SK-N-SH treated with all-trans-retinoic acid at 6 μM for 48 hours (cell line): ENCODE measurements around the gene AHCYL2.

ENCODE experiments used
- ATAC-seq: fragments of 200-7000 bp; cut with Tn5 transposase; 3 replicates; pipeline ENCODE4 v1.9.1; 2020; ENCODE audit warnings: mild to moderate bottlenecking, moderate library complexity
- ARNTL ChIP-seq: fragments of 450-650 bp; formaldehyde crosslinking; IDR thresholded peaks from 2 replicates; pipeline ENCODE4 v1.5.0; 2020; ENCODE audit warnings: low read depth, mild to moderate bottlenecking, moderate library complexity, borderline replicate concordance
- CSDC2 ChIP-seq: fragments of 250-450 bp; sonication (Bioruptor Pico); IDR thresholded peaks from 2 replicates; pipeline ENCODE4 v1.5.0; 2020; ENCODE audit warnings: mild to moderate bottlenecking, moderate library complexity
- ISL1 ChIP-seq: fragments of 250-450 bp; sonication (Bioruptor Pico); IDR thresholded peaks from 2 replicates; pipeline ENCODE4 v2.1.2; 2022; ENCODE audit warnings: mild to moderate bottlenecking, moderate library complexity
- OSR1 ChIP-seq: fragments of 250-450 bp; sonication (Bioruptor Pico); IDR thresholded peaks from 2 replicates; pipeline ENCODE4 v1.8.0; 2022; ENCODE audit warnings: moderate library complexity, mild to moderate bottlenecking, inconsistent platforms
- PPARA ChIP-seq: fragments of 250-450 bp; sonication (Bioruptor Pico); IDR thresholded peaks from 2 replicates; pipeline ENCODE4 v1.5.0; 2020; ENCODE audit warnings: mild to moderate bottlenecking, borderline replicate concordance
- RARB ChIP-seq: fragments of 250-450 bp; sonication (Bioruptor Pico); IDR thresholded peaks from 2 replicates; pipeline ENCODE4 v1.8.0; 2021; ENCODE audit warnings: mild to moderate bottlenecking, moderate library complexity
- SNAI2 ChIP-seq: fragments of 250-450 bp; sonication (Bioruptor Pico); IDR thresholded peaks from 2 replicates; pipeline ENCODE4 v1.5.0; 2020; ENCODE audit warnings: mild to moderate bottlenecking, moderate library complexity
- TCF4 ChIP-seq: fragments of 250-450 bp; sonication (Bioruptor Pico); IDR thresholded peaks from 2 replicates; pipeline ENCODE4 v1.8.0; 2021; ENCODE audit warnings: mild to moderate bottlenecking, moderate library complexity, borderline replicate concordance
- TOX ChIP-seq: fragments of 250-450 bp; sonication (Bioruptor Pico); IDR thresholded peaks from 2 replicates; pipeline ENCODE4 v1.8.0; 2021; ENCODE audit warnings: mild to moderate bottlenecking, moderate library complexity, borderline replicate concordance
- ZC3H10 ChIP-seq: fragments of 250-450 bp; sonication (Bioruptor Pico); IDR thresholded peaks from 2 replicates; pipeline ENCODE4 v1.5.1; 2021; ENCODE audit warnings: mild to moderate bottlenecking, moderate library complexity
- ZFP30 ChIP-seq: fragments of 450-650 bp; formaldehyde crosslinking; IDR thresholded peaks from 2 replicates; pipeline ENCODE4 v1.5.0; 2022; ENCODE audit warnings: mild to moderate bottlenecking, moderate library complexity
- ZNF565 ChIP-seq: fragments of 450-650 bp; formaldehyde crosslinking; conservative IDR thresholded peaks from 2 replicates; pipeline ENCODE4 v1.5.0; 2020; ENCODE audit warnings: low read depth, mild to moderate bottlenecking, moderate library complexity
- ZNF70 ChIP-seq: fragments of 450-650 bp; formaldehyde crosslinking; IDR thresholded peaks from 2 replicates; pipeline ENCODE4 v1.5.0; 2020; ENCODE audit warnings: mild to moderate bottlenecking, moderate library complexity
- ZNF8 ChIP-seq: fragments of 450-650 bp; formaldehyde crosslinking; IDR thresholded peaks from 2 replicates; pipeline ENCODE4 v1.5.0; 2020; ENCODE audit warnings: mild to moderate bottlenecking, moderate library complexity
- TF ChIP-seq, protein P1 (sequence below): fragments of 250-450 bp; sonication (Bioruptor Pico); IDR thresholded peaks from 2 replicates; pipeline ENCODE4 v1.5.1; 2021; ENCODE audit warnings: mild to moderate bottlenecking, moderate library complexity
- TF ChIP-seq, protein P2 (sequence below): fragments of 250-450 bp; sonication (Bioruptor Pico); IDR thresholded peaks from 2 replicates; pipeline ENCODE4 v1.5.1; 2020; ENCODE audit warnings: low read depth, mild to moderate bottlenecking, moderate library complexity
- TF ChIP-seq, protein P3 (sequence below): fragments of 250-450 bp; sonication (Bioruptor Pico); IDR thresholded peaks from 2 replicates; pipeline ENCODE4 v1.8.0; 2020; ENCODE audit warnings: mild to moderate bottlenecking, moderate library complexity, borderline replicate concordance
- TF ChIP-seq, protein P4 (sequence below): fragments of 250-450 bp; sonication (Bioruptor Pico); IDR thresholded peaks from 2 replicates; pipeline ENCODE4 v1.8.0; 2021; ENCODE audit warnings: low read depth, mild to moderate bottlenecking, moderate library complexity, borderline replicate concordance

Gene AHCYL2

DNA sequence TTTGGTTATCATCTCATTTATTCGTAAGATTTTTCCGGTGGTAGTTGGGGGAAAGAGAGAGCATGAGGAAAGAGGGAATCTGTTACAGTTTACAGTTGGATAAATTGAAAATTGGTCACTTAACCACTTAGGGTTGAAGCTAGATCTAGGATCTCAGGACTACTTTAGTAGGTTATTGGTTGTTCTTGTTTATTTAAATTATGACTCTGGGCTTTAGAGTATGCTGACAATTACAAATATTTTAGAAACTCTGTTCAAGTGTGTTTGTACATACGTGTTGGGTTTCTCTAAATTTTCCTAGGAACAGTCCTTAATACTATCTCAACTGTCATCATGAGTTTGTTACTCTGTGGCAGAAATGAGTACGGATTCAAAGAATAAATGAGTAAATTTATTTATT is 160.8 kb downstream of the AHCYL2 start:
- no peak for ATAC-seq
- no peak for TF ChIP-seq ISL1 (CRISPR knock-in tag)
- TF ChIP-seq, protein P1, sequence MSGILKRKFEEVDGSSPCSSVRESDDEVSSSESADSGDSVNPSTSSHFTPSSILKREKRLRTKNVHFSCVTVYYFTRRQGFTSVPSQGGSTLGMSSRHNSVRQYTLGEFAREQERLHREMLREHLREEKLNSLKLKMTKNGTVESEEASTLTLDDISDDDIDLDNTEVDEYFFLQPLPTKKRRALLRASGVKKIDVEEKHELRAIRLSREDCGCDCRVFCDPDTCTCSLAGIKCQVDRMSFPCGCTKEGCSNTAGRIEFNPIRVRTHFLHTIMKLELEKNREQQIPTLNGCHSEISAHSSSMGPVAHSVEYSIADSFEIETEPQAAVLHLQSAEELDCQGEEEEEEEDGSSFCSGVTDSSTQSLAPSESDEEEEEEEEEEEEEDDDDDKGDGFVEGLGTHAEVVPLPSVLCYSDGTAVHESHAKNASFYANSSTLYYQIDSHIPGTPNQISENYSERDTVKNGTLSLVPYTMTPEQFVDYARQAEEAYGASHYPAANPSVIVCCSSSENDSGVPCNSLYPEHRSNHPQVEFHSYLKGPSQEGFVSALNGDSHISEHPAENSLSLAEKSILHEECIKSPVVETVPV (CRISPR knock-in tag), result no peak
- no peak for TF ChIP-seq ZFP30 (CRISPR knock-in tag)

DNA sequence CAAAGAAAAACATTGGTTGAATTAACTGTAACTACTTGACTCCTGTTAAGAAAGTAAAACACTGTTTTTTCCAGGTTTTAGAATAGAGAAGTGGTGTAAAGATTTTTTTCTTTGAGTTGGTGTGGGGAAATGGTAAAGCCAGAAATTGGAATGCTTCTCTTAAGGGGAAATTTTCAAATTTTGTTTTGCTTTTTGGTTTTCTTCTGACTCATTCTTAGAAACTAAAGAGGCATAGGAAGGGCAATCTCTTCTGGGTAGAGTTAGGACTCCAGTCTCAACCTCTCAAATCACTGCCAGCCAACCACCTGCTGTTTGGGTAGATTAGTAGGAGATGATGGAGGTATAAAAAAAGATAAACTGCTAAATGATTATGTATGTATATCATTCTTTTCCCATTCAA is 161.7 kb downstream of the AHCYL2 start:
- ATAC-seq, result no peak
- no peak for TF ChIP-seq ZC3H10 (CRISPR knock-in tag)

DNA sequence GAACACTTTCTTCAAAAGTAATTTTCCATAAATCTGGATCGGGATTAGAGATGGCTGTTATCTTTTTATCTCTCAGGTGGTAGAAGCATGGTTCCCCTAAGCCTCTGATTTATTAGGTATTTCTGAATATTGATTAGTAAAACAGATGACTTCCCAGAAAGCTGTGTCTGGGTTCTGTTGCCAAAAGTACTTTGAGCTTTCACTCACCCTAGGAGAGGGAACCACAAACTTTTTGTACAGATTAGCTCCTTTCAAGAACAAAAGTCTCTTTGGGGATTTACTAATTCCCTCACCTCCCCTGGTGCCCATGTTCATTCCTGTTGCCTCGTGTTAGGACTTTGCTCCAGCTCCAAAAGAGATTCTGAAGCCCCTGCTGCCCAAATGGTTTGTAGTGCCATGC is 162.7 kb downstream of the AHCYL2 start:
- ATAC-seq, result no peak
- TF ChIP-seq ARNTL (no peak), TOX (no peak), ZFP30 (CRISPR knock-in tag) (no peak), CSDC2 (CRISPR knock-in tag) (no peak), SNAI2 (CRISPR knock-in tag) (no peak), PPARA (CRISPR knock-in tag) (no peak), ZNF8 (no peak)
- TF ChIP-seq, protein P2, sequence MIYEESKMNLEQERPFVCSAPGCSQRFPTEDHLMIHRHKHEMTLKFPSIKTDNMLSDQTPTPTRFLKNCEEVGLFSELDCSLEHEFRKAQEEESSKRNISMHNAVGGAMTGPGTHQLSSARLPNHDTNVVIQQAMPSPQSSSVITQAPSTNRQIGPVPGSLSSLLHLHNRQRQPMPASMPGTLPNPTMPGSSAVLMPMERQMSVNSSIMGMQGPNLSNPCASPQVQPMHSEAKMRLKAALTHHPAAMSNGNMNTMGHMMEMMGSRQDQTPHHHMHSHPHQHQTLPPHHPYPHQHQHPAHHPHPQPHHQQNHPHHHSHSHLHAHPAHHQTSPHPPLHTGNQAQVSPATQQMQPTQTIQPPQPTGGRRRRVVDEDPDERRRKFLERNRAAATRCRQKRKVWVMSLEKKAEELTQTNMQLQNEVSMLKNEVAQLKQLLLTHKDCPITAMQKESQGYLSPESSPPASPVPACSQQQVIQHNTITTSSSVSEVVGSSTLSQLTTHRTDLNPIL, result no peak
- TF ChIP-seq, protein P3, sequence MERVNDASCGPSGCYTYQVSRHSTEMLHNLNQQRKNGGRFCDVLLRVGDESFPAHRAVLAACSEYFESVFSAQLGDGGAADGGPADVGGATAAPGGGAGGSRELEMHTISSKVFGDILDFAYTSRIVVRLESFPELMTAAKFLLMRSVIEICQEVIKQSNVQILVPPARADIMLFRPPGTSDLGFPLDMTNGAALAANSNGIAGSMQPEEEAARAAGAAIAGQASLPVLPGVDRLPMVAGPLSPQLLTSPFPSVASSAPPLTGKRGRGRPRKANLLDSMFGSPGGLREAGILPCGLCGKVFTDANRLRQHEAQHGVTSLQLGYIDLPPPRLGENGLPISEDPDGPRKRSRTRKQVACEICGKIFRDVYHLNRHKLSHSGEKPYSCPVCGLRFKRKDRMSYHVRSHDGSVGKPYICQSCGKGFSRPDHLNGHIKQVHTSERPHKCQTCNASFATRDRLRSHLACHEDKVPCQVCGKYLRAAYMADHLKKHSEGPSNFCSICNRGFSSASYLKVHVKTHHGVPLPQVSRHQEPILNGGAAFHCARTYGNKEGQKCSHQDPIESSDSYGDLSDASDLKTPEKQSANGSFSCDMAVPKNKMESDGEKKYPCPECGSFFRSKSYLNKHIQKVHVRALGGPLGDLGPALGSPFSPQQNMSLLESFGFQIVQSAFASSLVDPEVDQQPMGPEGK (CRISPR knock-in tag), result no peak
- TF ChIP-seq, all 23 proteins: peak for 0

DNA sequence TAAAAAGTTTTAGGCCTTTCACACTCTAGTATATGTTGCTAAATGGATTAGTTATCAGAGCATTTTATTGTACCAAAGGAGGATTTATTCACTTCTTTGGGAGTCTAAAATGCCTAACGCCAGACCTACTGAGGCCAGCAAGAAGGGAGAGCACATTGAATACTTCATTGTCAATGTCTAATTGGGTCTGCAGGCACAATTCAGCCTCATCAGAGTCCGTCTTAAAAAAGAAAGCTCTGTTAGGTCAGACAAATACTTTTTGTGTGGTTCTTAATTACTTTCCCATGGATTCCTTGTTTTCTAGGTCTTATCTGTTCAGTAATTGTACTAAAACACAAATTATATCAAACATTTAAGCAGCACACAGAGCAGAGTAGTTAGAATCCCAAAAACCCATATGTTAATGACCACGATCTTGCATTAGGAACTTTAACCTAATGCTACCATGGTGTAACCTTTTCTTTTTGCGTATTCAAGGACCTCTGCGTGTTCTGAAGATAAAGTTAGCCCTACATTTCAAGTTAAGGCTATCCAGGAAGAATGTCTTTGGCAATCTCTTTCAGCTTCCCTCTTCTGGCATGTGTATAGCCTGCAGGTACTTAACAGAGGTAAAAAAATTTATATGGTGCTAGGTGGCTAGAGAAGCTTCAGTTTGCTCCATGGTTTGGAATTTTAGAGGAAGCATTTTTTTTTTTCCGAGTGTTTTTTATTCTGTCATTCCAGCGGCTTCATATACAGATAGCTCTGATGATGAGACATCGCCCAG is 163.7 kb downstream of the AHCYL2 start:
- TF ChIP-seq, protein P4, sequence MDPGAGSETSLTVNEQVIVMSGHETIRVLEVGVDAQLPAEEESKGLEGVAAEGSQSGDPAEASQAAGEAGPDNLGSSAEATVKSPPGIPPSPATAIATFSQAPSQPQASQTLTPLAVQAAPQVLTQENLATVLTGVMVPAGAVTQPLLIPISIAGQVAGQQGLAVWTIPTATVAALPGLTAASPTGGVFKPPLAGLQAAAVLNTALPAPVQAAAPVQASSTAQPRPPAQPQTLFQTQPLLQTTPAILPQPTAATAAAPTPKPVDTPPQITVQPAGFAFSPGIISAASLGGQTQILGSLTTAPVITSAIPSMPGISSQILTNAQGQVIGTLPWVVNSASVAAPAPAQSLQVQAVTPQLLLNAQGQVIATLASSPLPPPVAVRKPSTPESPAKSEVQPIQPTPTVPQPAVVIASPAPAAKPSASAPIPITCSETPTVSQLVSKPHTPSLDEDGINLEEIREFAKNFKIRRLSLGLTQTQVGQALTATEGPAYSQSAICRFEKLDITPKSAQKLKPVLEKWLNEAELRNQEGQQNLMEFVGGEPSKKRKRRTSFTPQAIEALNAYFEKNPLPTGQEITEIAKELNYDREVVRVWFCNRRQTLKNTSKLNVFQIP (CRISPR knock-in tag), result no peak
- TF ChIP-seq, protein P1 (CRISPR knock-in tag), result no peak
- TF ChIP-seq TOX (no peak), CSDC2 (CRISPR knock-in tag) (no peak), PPARA (CRISPR knock-in tag) (no peak)
- TF ChIP-seq, protein P2, result no peak
- ATAC-seq, result no peak

DNA sequence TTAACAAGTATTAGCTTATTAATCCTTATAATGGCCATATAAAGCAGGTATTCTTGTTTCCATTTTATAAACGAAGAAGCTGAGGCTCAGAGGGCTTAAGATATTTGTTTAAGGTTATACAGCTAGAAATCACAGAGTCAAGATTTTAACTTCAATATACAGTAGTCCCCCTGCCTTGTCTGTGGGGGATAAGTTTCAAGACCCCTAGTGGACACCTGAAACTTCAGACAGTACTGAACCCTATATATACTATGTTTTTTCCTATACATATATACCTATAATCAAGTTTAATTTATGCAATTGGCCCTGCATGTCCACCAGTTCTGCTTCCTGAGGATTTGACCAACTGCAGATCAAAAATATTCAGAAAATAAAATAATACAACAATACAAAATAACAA is 165.0 kb downstream of the AHCYL2 start:
- ATAC-seq, result no peak
- TF ChIP-seq, protein P4 (CRISPR knock-in tag), result no peak
- TF ChIP-seq ARNTL, result no peak
- TF ChIP-seq, protein P1 (CRISPR knock-in tag), result no peak
- no peak for TF ChIP-seq ZNF70 (CRISPR knock-in tag)
- no peak for TF ChIP-seq OSR1
- TF ChIP-seq ZC3H10 (CRISPR knock-in tag), result no peak
- no peak for TF ChIP-seq ZNF565 (CRISPR knock-in tag)
- no peak for TF ChIP-seq RARB
- TF ChIP-seq ZNF8, result no peak
- no peak for TF ChIP-seq TCF4 (CRISPR knock-in tag)
- TF ChIP-seq, protein P3 (CRISPR knock-in tag), result no peak
